CD4-positive, alpha-beta memory T cell (primary cell): Measurements from ENCODE around the gene ABHD17C. TPM values are rescaled to one million over a fixed set of nuclear protein-coding genes. Genes with fewer than 3 reads are reported as not detected.

Source experiments
- CTCF ChIA-PET: fragments of 350-600 bp; sonication (Branson Sonifier 250); formaldehyde crosslinking; loops from one replicate; lab custom pipeline; 2021; ENCODE audit warnings: inconsistent platforms; ENCODE audit not compliant: partially characterized antibody; lab: Charles Lee
- POLR2A ChIA-PET: fragments of 350-600 bp; sonication (Branson Sonifier 250); formaldehyde crosslinking; loops from one replicate; lab custom pipeline; 2021; ENCODE audit not compliant: partially characterized antibody; lab: Charles Lee
- DNase-seq, 5 donors: peaks; one replicate each; pipeline versions ENCODE4 v3.0.0 to v3.0.0-alpha.2; 2020 to 2022; ENCODE audit warnings: mixed read lengths in 1 of 5
- H3K27ac ChIP-seq: one replicate; pipeline ENCODE4 v1.7.0; 2013; ENCODE audit warnings: low read depth, low read length
- H3K27me3 ChIP-seq: 2 replicates; pipeline ENCODE4 v1.7.0; 2013; ENCODE audit warnings: mild to moderate bottlenecking, low read length, moderate library complexity; ENCODE audit not compliant: insufficient read depth
- H3K36me3 ChIP-seq: 2 replicates; pipeline ENCODE4 v1.7.0; 2013; ENCODE audit warnings: mild to moderate bottlenecking, low read length, moderate library complexity; ENCODE audit not compliant: insufficient read depth
- H3K4me1 ChIP-seq: 2 replicates; pipeline ENCODE4 v1.7.0; 2013; ENCODE audit warnings: mild to moderate bottlenecking, low read length, moderate library complexity; ENCODE audit not compliant: insufficient read depth
- H3K4me3 ChIP-seq, 2 donors: one replicate each; pipeline ENCODE4 v1.7.0; 2013; ENCODE audit warnings: low read length in 2 of 2, mild to moderate bottlenecking in 1 of 2
- H3K9me3 ChIP-seq, 2 donors: one replicate each; pipeline ENCODE4 v1.7.0; 2013; ENCODE audit warnings: low read length in 2 of 2, control low read depth in 1 of 2; ENCODE audit not compliant: control insufficient read depth in 1 of 2
- H3K27ac Mint-ChIP-seq, 7 donors: one replicate each; pipeline ENCODE4 v1.8.0; 2020 to 2021; ENCODE audit warnings: mixed read lengths in 7 of 7, mild to moderate bottlenecking in 6 of 7, inconsistent platforms in 3 of 7, moderate library complexity in 3 of 7
- H3K27me3 Mint-ChIP-seq, 2 donors: one replicate each; pipeline ENCODE4 v1.8.0; 2020 to 2021; ENCODE audit warnings: mixed read lengths in 2 of 2
- H3K36me3 Mint-ChIP-seq, 2 donors: one replicate each; pipeline ENCODE4 v1.8.0; 2020 to 2021; ENCODE audit warnings: mixed read lengths in 2 of 2, inconsistent platforms in 1 of 2, mild to moderate bottlenecking in 1 of 2
- H3K4me1 Mint-ChIP-seq, 4 donors: one replicate each; pipeline ENCODE4 v1.8.0; 2020 to 2021; ENCODE audit warnings: mixed read lengths in 4 of 4, mild to moderate bottlenecking in 1 of 4
- H3K4me3 Mint-ChIP-seq, 8 donors: one replicate each; pipeline ENCODE4 v1.8.0; 2020 to 2021; ENCODE audit warnings: mixed read lengths in 8 of 8, mild to moderate bottlenecking in 7 of 8, moderate library complexity in 6 of 8, inconsistent platforms in 3 of 8
- H3K9me3 Mint-ChIP-seq, 8 donors: one replicate each; pipeline ENCODE4 v1.8.0; 2020 to 2021; ENCODE audit warnings: mixed read lengths in 8 of 8, mild to moderate bottlenecking in 5 of 8, inconsistent platforms in 3 of 8, moderate library complexity in 1 of 8
- intact Hi-C: fragments of 100-400 bp; cut with micrococcal nuclease; formaldehyde crosslinking; loops from one replicate; pipeline ENCODE4 v1.15.1; 2023
- polyA plus RNA-seq, 2 donors: library from polyadenylated mRNA; unstranded; fragments of 300-500 nt; fragmentation: Illumina TruSeq; gene quantifications; one replicate each; pipeline ENCODE4 v1.2.3, GENCODE V29; 2021
- total RNA-seq, 2 experiments: library from RNA; stranded (reverse); gene quantifications; one replicate each; pipeline ENCODE4 v1.2.3, GENCODE V29; 2021

ABHD17C gene
- total and polyA plus RNA-seq, 4 experiments from 2014 or later: 0.32 to 3.8 (median 3.4) TPM

DNA sequence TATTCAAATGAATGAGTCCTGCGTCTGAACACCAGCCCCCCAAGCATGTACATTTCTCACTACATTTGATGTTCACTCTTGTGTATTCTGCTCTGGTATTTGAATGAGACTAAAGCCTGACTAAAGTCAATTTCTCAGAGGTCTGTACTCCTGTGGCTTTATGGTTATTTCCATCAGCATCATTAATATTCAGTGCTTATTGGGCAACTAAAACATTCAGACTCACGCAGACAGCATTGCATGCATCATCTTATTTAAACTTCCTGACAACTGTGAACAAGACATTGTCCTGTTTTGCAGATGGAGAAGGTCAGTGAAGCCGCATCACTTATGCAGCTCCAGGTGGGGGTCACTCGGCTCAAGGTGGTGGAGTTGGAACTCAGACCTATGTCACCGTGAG lies 95.1 kb downstream of the ABHD17C start:
- ChIA-PET POLR2A (no interaction called here), CTCF (interaction anchor here (1.1 kb wide), 1 partner anchor 14 kb away, joined by 3 read pairs; no protein-coding TSS in a partner anchor)
- Mint-ChIP-seq H3K27me3 (peaks cover 11 to 21% of the 10 kb centered on the region in 2 donors), H3K9me3 (no peaks in the 10 kb centered on the region), H3K27ac (no peak overlapping the region), H3K4me3 (no peak overlapping the region), H3K36me3 (no peaks in the 10 kb centered on the region), H3K4me1 (peaks cover 0 to 4% (median under 1%) of the 10 kb centered on the region in 4 donors)
- no peak overlapping the region for H3K27ac ChIP-seq
- H3K36me3 ChIP-seq: no peaks in the 10 kb centered on the region
- no peaks in the 10 kb centered on the region for H3K9me3 ChIP-seq
- H3K27me3 ChIP-seq: no peaks in the 10 kb centered on the region
- DNase-seq: no peak
- no peaks in the 10 kb centered on the region for H3K4me1 ChIP-seq
- no peak overlapping the region for H3K4me3 ChIP-seq
- intact Hi-C loops: no loop called here

DNA sequence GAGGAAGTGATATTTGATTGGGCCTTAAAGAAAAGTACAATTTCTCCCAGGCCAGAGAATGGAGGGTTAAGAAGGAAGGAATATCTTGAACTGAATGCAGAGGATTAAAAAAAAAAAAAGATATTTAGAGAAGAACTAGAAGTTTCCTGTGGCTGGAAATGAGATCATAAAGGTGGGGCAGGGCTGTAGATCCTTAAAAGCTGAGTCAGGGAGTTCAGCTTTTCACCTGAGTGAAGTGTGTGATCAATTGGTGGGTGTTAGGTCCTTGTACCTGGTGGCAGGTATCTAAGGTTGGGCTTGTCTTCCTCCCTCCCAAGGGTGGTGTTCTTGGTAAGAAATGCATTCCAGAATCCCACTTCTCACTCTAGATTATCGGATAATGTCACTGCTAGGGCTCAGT lies 95.9 kb downstream of the ABHD17C start:
- intact Hi-C loops: no loop called here
- H3K4me1 ChIP-seq: no peaks in the 10 kb centered on the region
- Mint-ChIP-seq H3K27me3 (peaks cover 11 to 20% of the 10 kb centered on the region in 2 donors), H3K36me3 (no peaks in the 10 kb centered on the region), H3K4me1 (peaks cover 0 to 1% (median 0%) of the 10 kb centered on the region in 4 donors), H3K27ac (no peak overlapping the region), H3K9me3 (no peaks in the 10 kb centered on the region), H3K4me3 (no peak overlapping the region)
- H3K27me3 ChIP-seq: no peaks in the 10 kb centered on the region
- ChIA-PET POLR2A (no interaction called here), CTCF (no interaction called here)
- DNase-seq: no peak
- H3K4me3 ChIP-seq: no peak overlapping the region
- H3K27ac ChIP-seq: no peak overlapping the region
- no peaks in the 10 kb centered on the region for H3K9me3 ChIP-seq
- no peaks in the 10 kb centered on the region for H3K36me3 ChIP-seq

DNA sequence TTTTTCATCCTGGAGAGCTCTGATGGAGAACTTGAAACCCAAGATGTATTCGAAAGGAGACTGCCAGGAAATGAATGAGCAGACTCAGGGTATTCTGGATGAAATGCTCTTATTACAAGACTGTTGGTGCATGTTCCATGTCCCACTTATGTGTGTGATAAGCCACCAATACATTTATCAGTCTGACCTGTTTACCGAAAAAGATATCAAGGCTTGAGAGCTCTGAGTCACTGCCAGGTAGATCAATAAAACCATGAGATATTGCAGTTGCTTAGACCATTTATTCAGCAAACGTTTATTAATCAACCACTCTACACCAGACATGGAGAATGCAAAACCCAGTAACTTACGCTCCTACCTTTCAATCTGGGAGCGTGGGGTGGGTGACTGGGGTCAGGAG lies 101.3 kb downstream of the ABHD17C start:
- ChIA-PET POLR2A (interaction anchor here (1.2 kb wide), 1 partner anchor 7 kb away, joined by 3 read pairs; no protein-coding TSS in a partner anchor), CTCF (interaction anchor here (1.1 kb wide), 1 partner anchor 12 kb away, joined by 3 read pairs; no protein-coding TSS in a partner anchor)
- Histone ChIP-seq H3K27ac (no peak overlapping the region), H3K27me3 (no peaks in the 10 kb centered on the region), H3K4me3 (no peak overlapping the region), H3K36me3 (no peaks in the 10 kb centered on the region), H3K4me1 (no peaks in the 10 kb centered on the region), H3K9me3 (no peaks in the 10 kb centered on the region)
- DNase-seq: no peak
- intact Hi-C loops: no loop called here
- no peak overlapping the region for H3K27ac Mint-ChIP-seq
- no peak overlapping the region for H3K4me3 Mint-ChIP-seq
- H3K9me3 Mint-ChIP-seq: no peaks in the 10 kb centered on the region
- peaks cover 7 to 19% of the 10 kb centered on the region in 2 donors for H3K27me3 Mint-ChIP-seq
- H3K4me1 Mint-ChIP-seq: no peaks in the 10 kb centered on the region
- no peaks in the 10 kb centered on the region for H3K36me3 Mint-ChIP-seq

DNA sequence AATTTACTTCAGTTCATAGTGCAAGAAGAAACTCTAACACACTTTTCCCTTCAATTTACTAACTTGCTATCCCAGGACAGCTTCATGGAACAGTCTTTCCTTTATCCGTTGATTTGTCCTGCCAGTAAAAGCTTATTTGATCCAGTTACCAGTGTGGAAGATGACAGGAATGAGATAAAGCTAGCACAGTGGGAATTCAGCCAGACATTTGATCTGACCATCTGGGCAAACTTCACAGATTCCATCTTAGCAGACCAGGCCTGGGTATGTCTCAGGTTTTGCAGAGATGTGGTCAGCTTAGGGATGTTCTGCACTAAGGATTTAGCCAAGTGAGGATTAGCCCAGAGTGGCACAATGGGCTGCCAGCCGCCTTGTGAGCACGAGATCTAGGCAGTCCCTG lies 103.8 kb downstream of the ABHD17C start:
- H3K36me3 Mint-ChIP-seq: no peaks in the 10 kb centered on the region
- peaks cover 6% of the 10 kb centered on the region for H3K4me1 ChIP-seq
- H3K9me3 ChIP-seq: no peaks in the 10 kb centered on the region
- no peak overlapping the region for H3K27ac ChIP-seq
- H3K27ac Mint-ChIP-seq: no peak overlapping the region
- H3K27me3 Mint-ChIP-seq: peaks cover 3 to 11% of the 10 kb centered on the region in 2 donors
- intact Hi-C loops: no loop called here
- no peaks in the 10 kb centered on the region for H3K27me3 ChIP-seq
- H3K4me1 Mint-ChIP-seq: peaks cover 2 to 5% (median 3%) of the 10 kb centered on the region in 4 donors
- no peaks in the 10 kb centered on the region for H3K9me3 Mint-ChIP-seq
- no peak overlapping the region for H3K4me3 ChIP-seq
- H3K4me3 Mint-ChIP-seq: no peak overlapping the region
- ChIA-PET CTCF (interaction anchor here (1.5 kb wide), 1 partner anchor 22 kb away, joined by 4 read pairs; no protein-coding TSS in a partner anchor), POLR2A (no interaction called here)
- H3K36me3 ChIP-seq: no peaks in the 10 kb centered on the region
- no peak for DNase-seq

DNA sequence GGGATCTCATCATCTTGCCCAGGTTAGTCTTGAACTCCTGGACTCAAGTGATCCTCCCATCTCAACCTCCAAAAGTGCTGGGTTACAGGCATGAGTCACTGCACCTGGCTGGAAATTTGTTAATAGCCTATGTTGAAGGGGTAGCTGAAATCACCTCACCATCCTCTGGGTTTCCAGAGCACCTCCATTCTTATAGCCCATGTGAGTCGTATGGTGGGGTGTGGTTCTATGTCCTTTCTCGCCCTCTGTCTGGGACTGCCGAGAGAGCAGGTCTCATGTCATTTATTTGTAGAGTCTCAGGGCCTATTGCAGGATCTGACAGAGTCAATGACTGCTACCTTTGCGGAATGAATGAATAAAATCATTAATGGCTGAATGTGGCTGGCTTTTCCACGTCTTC lies 105.0 kb downstream of the ABHD17C start:
- Mint-ChIP-seq H3K27ac (no peak overlapping the region), H3K9me3 (no peaks in the 10 kb centered on the region), H3K4me3 (no peak overlapping the region), H3K27me3 (peaks cover 1 to 8% of the 10 kb centered on the region in 2 donors), H3K36me3 (no peaks in the 10 kb centered on the region), H3K4me1 (peaks cover 10 to 17% (median 13%) of the 10 kb centered on the region in 4 donors)
- ChIA-PET CTCF (interaction anchor here (1.5 kb wide), 1 partner anchor 24 kb away, joined by 4 read pairs; no protein-coding TSS in a partner anchor), POLR2A (no interaction called here)
- Histone ChIP-seq H3K27ac (no peak overlapping the region), H3K36me3 (no peaks in the 10 kb centered on the region), H3K27me3 (no peaks in the 10 kb centered on the region), H3K4me3 (no peak overlapping the region), H3K4me1 (peaks cover 18% of the 10 kb centered on the region), H3K9me3 (no peaks in the 10 kb centered on the region)
- intact Hi-C loops: no loop called here
- no peak for DNase-seq

DNA sequence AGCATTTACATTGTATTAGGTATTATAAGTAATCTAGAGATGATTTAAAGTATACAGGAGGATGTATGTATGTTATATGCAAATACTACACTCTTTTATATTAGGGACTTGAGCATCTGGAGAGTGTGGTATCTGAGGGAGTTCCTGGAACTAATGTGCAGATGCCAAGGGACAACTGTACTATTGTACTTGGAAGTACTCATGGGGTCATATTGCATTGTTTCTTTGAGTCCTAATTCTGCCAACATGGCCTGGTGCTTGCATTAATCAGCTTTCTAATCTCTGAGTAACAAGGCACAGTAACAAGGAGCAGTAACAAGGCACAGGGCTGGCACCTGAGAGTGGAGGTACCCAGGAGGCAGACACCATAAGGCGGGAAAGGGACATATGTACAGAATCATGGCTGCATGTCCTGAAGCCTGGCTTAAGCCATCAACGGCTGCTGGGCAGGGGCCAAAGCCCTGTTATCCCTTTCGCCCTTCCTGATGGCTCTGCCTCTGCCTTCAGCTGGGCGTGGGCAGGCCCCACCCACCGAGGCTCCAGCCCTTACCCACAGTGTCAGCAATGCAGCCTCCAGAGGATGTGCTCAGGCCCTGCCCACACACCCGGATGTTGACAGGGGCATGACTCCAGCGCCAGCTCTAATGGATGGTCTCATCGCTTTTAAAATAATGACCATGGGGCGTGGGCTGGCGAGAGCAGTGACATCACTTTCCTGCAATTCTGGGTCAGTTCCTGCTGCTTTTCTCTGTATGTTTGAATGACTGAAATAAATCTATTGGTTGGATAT lies 107.0 kb downstream of the ABHD17C start:
- H3K27me3 ChIP-seq: no peaks in the 10 kb centered on the region
- intact Hi-C loops: no loop called here
- peaks cover 19% of the 10 kb centered on the region for H3K4me1 ChIP-seq
- no peaks in the 10 kb centered on the region for H3K9me3 ChIP-seq
- H3K27ac ChIP-seq: no peak overlapping the region
- POLR2A ChIA-PET: no interaction called here
- no peaks in the 10 kb centered on the region for H3K36me3 ChIP-seq
- Mint-ChIP-seq H3K9me3 (peaks cover 0 to 3% (median 0%) of the 10 kb centered on the region in 8 donors), H3K27ac (no peak overlapping the region), H3K4me3 (no peak overlapping the region), H3K27me3 (peaks cover 3 to 4% of the 10 kb centered on the region in 2 donors), H3K36me3 (no peaks in the 10 kb centered on the region), H3K4me1 (peaks cover 12 to 24% (median 17%) of the 10 kb centered on the region in 4 donors)
- no peak overlapping the region for H3K4me3 ChIP-seq
- CTCF ChIA-PET: no interaction called here
- DNase-seq: no peak
